OCI-LY1 (cell line): ENCODE results near the gene SLC22A12.

ENCODE experiments used
- H2AFZ ChIP-seq: fragments of 200-600 bp; sonication (generic), shearing (Covaris generic); 2 replicates; pipeline ENCODE4 v1.6.0; 2014; ENCODE audit warnings: antibody characterized with exemption, mild to moderate bottlenecking, low read length
- H3F3A ChIP-seq: fragments of 200-600 bp; sonication (generic), shearing (Covaris generic); 2 replicates; pipeline ENCODE4 v1.6.0; 2014; ENCODE audit warnings: mild to moderate bottlenecking, antibody characterized with exemption, low read length, moderate library complexity; ENCODE audit not compliant: insufficient read depth
- H3K27ac ChIP-seq: fragments of 200-600 bp; sonication (generic); 2 replicates; pipeline ENCODE4 v1.5.1; 2014; ENCODE audit warnings: low read length, mixed run types, mild to moderate bottlenecking, low read depth; ENCODE audit not compliant: poor library complexity, severe bottlenecking
- H3K27me3 ChIP-seq: fragments of 200-600 bp; sonication (generic); 2 replicates; pipeline ENCODE4 v1.6.0; 2014; ENCODE audit warnings: antibody characterized with exemption, mild to moderate bottlenecking, low read length, moderate library complexity; ENCODE audit not compliant: insufficient read depth
- H3K36me3 ChIP-seq: fragments of 200-600 bp; sonication (generic); 2 replicates; pipeline ENCODE4 v1.6.1; 2014; ENCODE audit warnings: mild to moderate bottlenecking, antibody characterized with exemption, low read length, moderate library complexity, mixed read lengths; ENCODE audit not compliant: insufficient read depth
- H3K4me1 ChIP-seq: fragments of 200-600 bp; sonication (generic); 2 replicates; pipeline ENCODE4 v1.5.1; 2014; ENCODE audit warnings: mild to moderate bottlenecking, low read length, moderate library complexity; ENCODE audit not compliant: insufficient read depth, severe bottlenecking
- H3K4me2 ChIP-seq: fragments of 200-600 bp; sonication (generic), shearing (Covaris generic); 2 replicates; pipeline ENCODE4 v1.6.1; 2014; ENCODE audit warnings: low read length
- H3K4me3 ChIP-seq: fragments of 200-600 bp; sonication (generic); 2 replicates; pipeline ENCODE4 v1.5.1; 2014; ENCODE audit warnings: low read length, low read depth, mild to moderate bottlenecking, mixed read lengths; ENCODE audit not compliant: poor library complexity, severe bottlenecking
- H3K79me2 ChIP-seq: fragments of 200-600 bp; shearing (Covaris generic); 2 replicates; pipeline ENCODE4 v1.6.1; 2016; ENCODE audit warnings: mixed run types, low read length, mixed read lengths; ENCODE audit not compliant: insufficient read depth
- H3K9ac ChIP-seq: fragments of 200-600 bp; sonication (generic), shearing (Covaris generic); 2 replicates; pipeline ENCODE4 v1.6.1; 2014; ENCODE audit warnings: mild to moderate bottlenecking, low read length, mixed read lengths
- H3K9me2 ChIP-seq: fragments of 200-600 bp; sonication (generic), shearing (Covaris generic); 2 replicates; pipeline ENCODE4 v1.6.1; 2014; ENCODE audit warnings: low read depth, mild to moderate bottlenecking, low read length, mixed read lengths
- H3K9me3 ChIP-seq: fragments of 200-600 bp; shearing (Covaris generic); 2 replicates; pipeline ENCODE4 v1.6.1; 2014; ENCODE audit warnings: low read length, mixed read lengths
- H4K20me1 ChIP-seq: fragments of 200-600 bp; sonication (generic), shearing (Covaris generic); 2 replicates; pipeline ENCODE4 v1.6.0; 2016; ENCODE audit warnings: mild to moderate bottlenecking, low read length; ENCODE audit not compliant: insufficient read depth
- CTCF ChIP-seq: fragments of 200-600 bp; sonication (generic), shearing (Covaris generic); IDR thresholded peaks from 2 replicates; pipeline ENCODE4 v1.5.1; 2017; ENCODE audit warnings: mild to moderate bottlenecking, antibody characterized with exemption, low read length, moderate library complexity, mixed read lengths
- EZH2 ChIP-seq: fragments of 200-600 bp; sonication (generic), shearing (Covaris generic); IDR thresholded peaks from 2 replicates; pipeline ENCODE4 v1.8.0; 2017; ENCODE audit warnings: borderline replicate concordance, mixed run types, mild to moderate bottlenecking, antibody characterized with exemption, low read length, moderate library complexity, mixed read lengths

Gene SLC22A12

GRCh38 chr11:64624883-64625481 is 34.0 kb downstream of the SLC22A12 start:
- no peaks in the 10 kb centered on the region for H3K9me3 ChIP-seq

GRCh38 chr11:64626637-64627036 is 35.6 kb downstream of the SLC22A12 start:
- Histone ChIP-seq H3K27me3 (0 out of 2 replicates have a peak, but pooled peaks cover 4% of the 10 kb centered on the region), H3K9me2 (no peaks in the 10 kb centered on the region), H3K4me2 (no peak overlapping the region), H3K27ac (no peak overlapping the region), H3K36me3 (no peaks in the 10 kb centered on the region), H3K9me3 (no peaks in the 10 kb centered on the region), H3K4me1 (no peaks in the 10 kb centered on the region), H4K20me1 (no peaks in the 10 kb centered on the region), H3K4me3 (no peak overlapping the region), H3K9ac (no peak overlapping the region), H3F3A (no peaks in the 10 kb centered on the region), H2AFZ (no peak overlapping the region), H3K79me2 (no peaks in the 10 kb centered on the region)
- TF ChIP-seq EZH2 (no peak), CTCF (no peak)

More at GRCh38 chr11:64624883-64625481, 34.0 kb downstream of the SLC22A12 start:
- Histone ChIP-seq H3K27ac (no peak overlapping the region), H3K4me3 (no peak overlapping the region), H3K27me3 (0 out of 2 replicates have a peak, but pooled peaks cover 4% of the 10 kb centered on the region), H3F3A (no peaks in the 10 kb centered on the region), H3K4me2 (no peak overlapping the region), H3K36me3 (no peaks in the 10 kb centered on the region), H3K79me2 (no peaks in the 10 kb centered on the region), H3K9ac (no peak overlapping the region), H4K20me1 (no peaks in the 10 kb centered on the region), H3K9me2 (no peaks in the 10 kb centered on the region), H2AFZ (no peak overlapping the region), H3K4me1 (no peaks in the 10 kb centered on the region)
- TF ChIP-seq CTCF: no peak
- no peak for TF ChIP-seq EZH2

- Histone ChIP-seq H3K36me3 (no peaks in the 10 kb centered on the region), H3K4me1 (no peaks in the 10 kb centered on the region), H3K4me2 (no peak overlapping the region), H4K20me1 (no peaks in the 10 kb centered on the region), H3K9me3 (no peaks in the 10 kb centered on the region), H3K9me2 (no peaks in the 10 kb centered on the region), H3F3A (no peaks in the 10 kb centered on the region), H3K9ac (no peak overlapping the region), H2AFZ (no peak overlapping the region), H3K27me3 (0 out of 2 replicates have a peak, but pooled peaks cover 4% of the 10 kb centered on the region), H3K79me2 (no peaks in the 10 kb centered on the region), H3K4me3 (no peak overlapping the region), H3K27ac (no peak overlapping the region)
- TF ChIP-seq CTCF (no peak), EZH2 (no peak)
Measured at GRCh38 chr11:64627371-64627770, 36.4 kb downstream of the SLC22A12 start.
